K562 treated with DMSO at 1 percent for 4 hours (cell line): ENCODE data around the gene PAH. TPM values are rescaled to one million over a fixed set of nuclear protein-coding genes. Genes with fewer than 3 reads are reported as not detected.

Source experiments
- total RNA-seq: library from RNA; unstranded; fragments of 300-600 nt; gene quantifications from 2 replicates; pipeline ENCODE4 v1.2.3, GENCODE V29; 2022; ENCODE audit not compliant: insufficient read depth

The PAH gene
- total RNA-seq, result not detected in 2 replicates

GRCh38 chr12:102917026-102917787 lies at the start of gene PAH:
TSS of gene PAH (minus strand) at chr12:102917244. CDS start at chr12:102917130, 114 bp downstream.

GRCh38 chr12:102957339-102958050 lies 40.5 kb upstream of the PAH start, which contains the start of gene ASCL1:
TSS of gene ASCL1 (plus strand) at chr12:102957674. CDS start at chr12:102958245, 571 bp downstream.

Other genes starting within 250 kb of the PAH start
- 0.33 TPM in 1 of 2 replicates, not detected in the other for gene ASCL1, start 40.4 kb upstream of the PAH start, total RNA-seq